Progenitor cell of endocrine pancreas (in vitro differentiated cells): ENCODE measurements around the gene CUL4A. TPM values are rescaled to one million over a fixed set of nuclear protein-coding genes. Genes with fewer than 3 reads are reported as not detected.

ENCODE experiments used
- DNase-seq: peaks from one replicate; pipeline ENCODE4 v3.0.0; 2021; ENCODE audit warnings: low spot score; ENCODE audit not compliant: unreplicated experiment
- H3K27ac Mint-ChIP-seq: 2 replicates; pipeline ENCODE4 v1.8.0; 2021; ENCODE audit warnings: mild to moderate bottlenecking, moderate library complexity, mixed read lengths
- H3K27me3 Mint-ChIP-seq: 2 replicates; pipeline ENCODE4 v1.8.0; 2021; ENCODE audit warnings: mixed read lengths
- H3K36me3 Mint-ChIP-seq: 2 replicates; pipeline ENCODE4 v1.8.0; 2022; ENCODE audit warnings: mixed read lengths; ENCODE audit not compliant: insufficient read depth
- H3K4me1 Mint-ChIP-seq: 2 replicates; pipeline ENCODE4 v1.8.0; 2021; ENCODE audit warnings: low read depth, mixed read lengths
- H3K4me3 Mint-ChIP-seq: 2 replicates; pipeline ENCODE4 v1.8.0; 2021; ENCODE audit warnings: low read depth, mild to moderate bottlenecking, moderate library complexity, mixed read lengths
- H3K9me3 Mint-ChIP-seq: 2 replicates; pipeline ENCODE4 v1.8.0; 2021; ENCODE audit warnings: low read depth, mixed read lengths
- total RNA-seq: library from RNA; stranded (reverse); gene quantifications from 2 replicates; pipeline ENCODE4 v1.2.1, GENCODE V29; 2021
- TF ChIP-seq, protein P1 (sequence below): fragments of 200-600 bp; sonication (generic); IDR thresholded peaks from one replicate; pipeline ENCODE4 v1.5.0; 2021; ENCODE audit warnings: antibody characterized with exemption, mild to moderate bottlenecking; ENCODE audit not compliant: unreplicated experiment

CUL4A gene
- total RNA-seq, 1 donor from 2014 or later = 77.1 TPM

- Mint-ChIP-seq H3K27ac (no peak overlapping the region), H3K9me3 (no peaks in the 10 kb centered on the region), H3K27me3 (no peaks in the 10 kb centered on the region), H3K4me1 (peaks cover 27% of the 10 kb centered on the region), H3K4me3 (no peak overlapping the region), H3K36me3 (peaks cover 29% of the 10 kb centered on the region)
- DNase-seq = no peak
- TF ChIP-seq, protein P1, sequence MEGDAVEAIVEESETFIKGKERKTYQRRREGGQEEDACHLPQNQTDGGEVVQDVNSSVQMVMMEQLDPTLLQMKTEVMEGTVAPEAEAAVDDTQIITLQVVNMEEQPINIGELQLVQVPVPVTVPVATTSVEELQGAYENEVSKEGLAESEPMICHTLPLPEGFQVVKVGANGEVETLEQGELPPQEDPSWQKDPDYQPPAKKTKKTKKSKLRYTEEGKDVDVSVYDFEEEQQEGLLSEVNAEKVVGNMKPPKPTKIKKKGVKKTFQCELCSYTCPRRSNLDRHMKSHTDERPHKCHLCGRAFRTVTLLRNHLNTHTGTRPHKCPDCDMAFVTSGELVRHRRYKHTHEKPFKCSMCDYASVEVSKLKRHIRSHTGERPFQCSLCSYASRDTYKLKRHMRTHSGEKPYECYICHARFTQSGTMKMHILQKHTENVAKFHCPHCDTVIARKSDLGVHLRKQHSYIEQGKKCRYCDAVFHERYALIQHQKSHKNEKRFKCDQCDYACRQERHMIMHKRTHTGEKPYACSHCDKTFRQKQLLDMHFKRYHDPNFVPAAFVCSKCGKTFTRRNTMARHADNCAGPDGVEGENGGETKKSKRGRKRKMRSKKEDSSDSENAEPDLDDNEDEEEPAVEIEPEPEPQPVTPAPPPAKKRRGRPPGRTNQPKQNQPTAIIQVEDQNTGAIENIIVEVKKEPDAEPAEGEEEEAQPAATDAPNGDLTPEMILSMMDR = no peak
These were observed 36.9 kb upstream of the CUL4A start for GRCh38 chr13:113172419-113172926.

GRCh38 chr13:113176280-113176679 is 33.1 kb upstream of the CUL4A start:
- Mint-ChIP-seq H3K27me3 (no peaks in the 10 kb centered on the region), H3K4me1 (peaks cover 9% of the 10 kb centered on the region), H3K27ac (no peak overlapping the region), H3K4me3 (no peak overlapping the region), H3K36me3 (peaks cover 35% of the 10 kb centered on the region), H3K9me3 (no peaks in the 10 kb centered on the region)
- TF ChIP-seq, protein P1 = no peak
- DNase-seq = no peak

DNA sequence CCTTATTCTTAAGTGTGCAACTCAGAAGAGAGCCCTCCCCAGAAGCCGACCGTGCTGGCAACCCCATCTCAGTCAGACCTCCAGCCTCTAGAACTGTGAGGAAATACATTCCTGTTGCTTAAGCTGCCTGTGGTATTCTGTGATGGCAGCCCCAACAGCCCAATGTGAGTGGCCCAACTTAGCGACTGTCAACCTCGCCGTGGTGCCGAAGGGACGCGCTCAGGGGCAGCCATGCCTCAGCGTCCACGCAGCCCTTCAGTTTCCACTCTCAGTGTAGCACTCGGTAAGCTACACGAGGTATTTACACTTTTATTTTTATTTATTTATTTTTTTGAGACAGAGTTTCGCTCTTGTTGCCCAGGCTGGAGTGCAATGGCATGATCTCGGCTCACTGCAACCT is 32.6 kb upstream of the CUL4A start:
- H3K4me3 Mint-ChIP-seq = no peak overlapping the region
- TF ChIP-seq, protein P1 = no peak

DNA sequence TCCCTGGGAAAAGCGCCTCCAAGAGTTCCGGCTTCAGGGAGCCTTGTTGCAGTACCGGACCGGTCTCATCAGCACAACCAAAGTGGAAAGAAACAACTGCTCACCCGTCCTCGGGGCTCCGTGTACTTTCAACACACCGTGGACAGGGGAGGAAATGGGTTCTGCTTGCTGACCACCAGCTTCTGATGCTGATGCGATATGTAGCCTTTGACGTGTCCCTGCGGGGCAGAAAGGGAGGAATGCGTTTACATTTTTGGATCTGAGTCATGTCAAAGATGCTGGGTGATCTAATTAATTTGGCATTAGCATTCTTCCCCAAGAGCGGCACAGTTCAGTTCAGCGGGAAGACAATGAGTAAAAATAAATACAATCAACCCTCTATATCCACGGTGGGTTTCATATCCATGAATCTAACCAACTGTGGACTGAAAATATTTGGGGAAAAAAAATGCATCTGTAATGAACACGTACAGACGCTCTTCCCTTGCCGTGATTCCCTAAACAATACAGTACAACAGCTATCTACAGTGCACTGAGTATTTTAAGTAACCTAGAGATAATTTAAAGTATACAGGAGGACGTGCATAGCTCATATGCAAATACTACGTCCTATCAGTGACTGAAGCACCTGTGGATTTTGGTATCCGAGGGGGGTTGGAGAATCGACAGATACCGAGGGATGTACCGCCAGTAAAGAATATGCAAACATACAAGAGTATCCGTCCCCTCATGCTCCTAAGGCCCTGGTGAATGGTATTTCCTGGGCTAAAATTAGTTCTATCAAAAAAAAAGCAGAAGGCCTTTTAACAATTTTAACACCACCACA is 31.1 kb upstream of the CUL4A start:
- H3K36me3 Mint-ChIP-seq = peaks cover 29% of the 10 kb centered on the region
- H3K27me3 Mint-ChIP-seq = no peaks in the 10 kb centered on the region
- no peaks in the 10 kb centered on the region for H3K4me1 Mint-ChIP-seq
- H3K9me3 Mint-ChIP-seq = no peaks in the 10 kb centered on the region
- TF ChIP-seq, protein P1 = no peak
- no peak overlapping the region for H3K4me3 Mint-ChIP-seq
- no peak overlapping the region for H3K27ac Mint-ChIP-seq
- no peak for DNase-seq

More for the DNA sequence above, 32.6 kb upstream of the CUL4A start:
- DNase-seq = no peak
- Mint-ChIP-seq H3K4me1 (peaks cover 5% of the 10 kb centered on the region), H3K27ac (no peak overlapping the region), H3K36me3 (peaks cover 31% of the 10 kb centered on the region), H3K27me3 (no peaks in the 10 kb centered on the region), H3K9me3 (no peaks in the 10 kb centered on the region)

DNA sequence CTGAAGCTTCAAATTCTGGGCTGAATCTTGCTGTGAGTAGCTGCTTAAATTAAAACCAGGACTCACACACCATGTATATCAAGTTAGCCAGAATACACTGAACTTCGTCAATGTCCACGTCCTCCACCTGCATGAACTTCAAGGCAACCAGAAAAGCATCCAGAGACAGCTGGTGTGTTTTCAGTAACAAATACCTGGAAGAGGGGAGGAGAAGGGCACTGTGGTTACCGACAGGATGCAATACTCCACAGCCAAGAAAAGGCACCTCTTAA is 30.6 kb upstream of the CUL4A start:
- TF ChIP-seq, protein P1 = no peak
- no peaks in the 10 kb centered on the region for H3K9me3 Mint-ChIP-seq
- DNase-seq = no peak
- H3K4me1 Mint-ChIP-seq = no peaks in the 10 kb centered on the region
- no peaks in the 10 kb centered on the region for H3K27me3 Mint-ChIP-seq
- H3K27ac Mint-ChIP-seq = no peak overlapping the region
- no peak overlapping the region for H3K4me3 Mint-ChIP-seq
- peaks cover 34% of the 10 kb centered on the region for H3K36me3 Mint-ChIP-seq
